Small intestine (tissue), 7 donors: ENCODE measurements around the gene EPHA2. TPM values are rescaled to one million over a fixed set of nuclear protein-coding genes. Genes with fewer than 3 reads are reported as not detected.

Experiments
- DNase-seq, 2 donors: peaks; one replicate each; pipeline versions ENCODE4 v3.0.0 to v3.0.0-alpha.2; 2013
- FAIRE-seq: peaks from 2 replicates; lab custom pipeline; 2012; peaks lifted over from hg19 to GRCh38; lab: Jason Lieb, UNC
- H3K27ac ChIP-seq, 3 donors: one replicate each; pipeline ENCODE4 v1.5.1; 2013; ENCODE audit warnings: low read length in 2 of 3, mild to moderate bottlenecking in 2 of 3, control low read depth in 1 of 3, inconsistent platforms in 1 of 3, low read depth in 1 of 3, moderate library complexity in 1 of 3
- H3K27me3 ChIP-seq, 3 donors: one replicate each; pipeline ENCODE4 v1.6.1; 2013; ENCODE audit warnings: low read length in 3 of 3, inconsistent platforms in 1 of 3; ENCODE audit not compliant: control insufficient read depth in 3 of 3, insufficient read depth in 3 of 3
- H3K36me3 ChIP-seq, 3 donors: one replicate each; pipeline ENCODE4 v1.6.1; 2013; ENCODE audit warnings: low read length in 3 of 3, inconsistent platforms in 1 of 3, low read depth in 1 of 3, mild to moderate bottlenecking in 1 of 3, moderate library complexity in 1 of 3; ENCODE audit not compliant: control insufficient read depth in 3 of 3, insufficient read depth in 2 of 3
- H3K4me1 ChIP-seq, 3 donors: one replicate each; pipeline ENCODE4 v1.6.1; 2013; ENCODE audit warnings: low read length in 2 of 3, inconsistent platforms in 1 of 3, low read depth in 1 of 3, mild to moderate bottlenecking in 1 of 3, moderate library complexity in 1 of 3; ENCODE audit not compliant: control insufficient read depth in 3 of 3, insufficient read depth in 2 of 3
- H3K4me3 ChIP-seq, 3 donors: one replicate each; pipeline ENCODE4 v1.5.1; 2013; ENCODE audit warnings: low read length in 3 of 3, control low read depth in 1 of 3, inconsistent platforms in 1 of 3, low read depth in 1 of 3, mild to moderate bottlenecking in 1 of 3, moderate library complexity in 1 of 3
- H3K9me3 ChIP-seq, 2 donors: one replicate each; pipeline ENCODE4 v1.6.1; 2013; ENCODE audit warnings: low read depth in 1 of 2, low read length in 1 of 2; ENCODE audit not compliant: control insufficient read depth in 2 of 2, insufficient read depth in 1 of 2
- WGBS, 3 donors: extraction: QIAGEN DNeasy Blood & Tissue Kit; methylation state at CpG; one replicate each; pipeline ENCODE4 v1.1.7; 2013; 5-methylcytosine and 5-hydroxymethylcytosine counted together
- polyA plus RNA-seq, 4 donors: library from polyadenylated mRNA; stranded (reverse) in 3 of 4; unstranded in 1 of 4; fragments of 200-250 nt in 3 of 4; fragments of 120-200 nt in 1 of 4; gene quantifications; one replicate each; pipeline versions ENCODE4 v1.2.1 to v1.2.3, GENCODE V29; 2013
- donor health status: healthy with polysubstance abuse.
- donor health status: control.
- donor health status: control.
- donor health status: Bipolar disorder and iron deficiency.
- donor health status: healthy.

Gene EPHA2
- polyA plus RNA-seq, 4 donors: 12.7 to 23.8 (median 19.8) TPM

GRCh38 chr1:16120940-16121410 lies 34.9 kb downstream of the EPHA2 start:
- no peak for FAIRE-seq
- WGBS, 3 donors: 57 to 68% (median 62%) methylated on average over 4 of the region's 4 CpGs
- Histone ChIP-seq H3K4me3 (no peak overlapping the region), H3K9me3 (no peaks in the 10 kb centered on the region), H3K36me3 (peaks cover 0 to 34% (median 0%) of the 10 kb centered on the region in 3 donors), H3K4me1 (no peaks in the 10 kb centered on the region), H3K27me3 (no peaks in the 10 kb centered on the region), H3K27ac (no peak overlapping the region)
- no peak for DNase-seq

- Histone ChIP-seq H3K4me1 (no peaks in the 10 kb centered on the region), H3K27ac (no peak overlapping the region), H3K9me3 (no peaks in the 10 kb centered on the region), H3K36me3 (peaks cover 0 to 29% (median 0%) of the 10 kb centered on the region in 3 donors), H3K27me3 (no peaks in the 10 kb centered on the region), H3K4me3 (no peak overlapping the region)
- DNase-seq (no peak), FAIRE-seq (no peak)
- 82 to 100% (median 86%) methylated on average over 1 of the region's 1 CpG for WGBS, 3 donors
Measured at GRCh38 chr1:16120407-16120806, 35.5 kb downstream of the EPHA2 start.

GRCh38 chr1:16119926-16120325 lies 35.9 kb downstream of the EPHA2 start:
- Histone ChIP-seq H3K27ac (no peak overlapping the region), H3K36me3 (peaks cover 0 to 24% (median 0%) of the 10 kb centered on the region in 3 donors), H3K4me3 (no peak overlapping the region), H3K27me3 (no peaks in the 10 kb centered on the region), H3K4me1 (no peaks in the 10 kb centered on the region), H3K9me3 (no peaks in the 10 kb centered on the region)
- DNase-seq (no peak), FAIRE-seq (no peak)
- 84 to 89% (median 88%) methylated on average over 10 of the region's 10 CpGs for WGBS, 3 donors

- H3K27me3 ChIP-seq: no peaks in the 10 kb centered on the region
- 86 to 92% (median 88%) methylated on average over 6 of the region's 6 CpGs for WGBS, 3 donors
- FAIRE-seq (no peak), DNase-seq (no peak)
- H3K36me3 ChIP-seq: peaks cover 0 to 19% (median 0%) of the 10 kb centered on the region in 3 donors
- H3K4me1 ChIP-seq: no peaks in the 10 kb centered on the region
- H3K27ac ChIP-seq: no peak overlapping the region
- H3K9me3 ChIP-seq: no peaks in the 10 kb centered on the region
- no peak overlapping the region for H3K4me3 ChIP-seq
Measured at GRCh38 chr1:16119504-16119903, 36.4 kb downstream of the EPHA2 start.

- WGBS, 3 donors: 72 to 86% (median 79%) methylated on average over 9 of the region's 9 CpGs
- no peaks in the 10 kb centered on the region for H3K27me3 ChIP-seq
- H3K36me3 ChIP-seq: peaks cover 0 to 12% (median 0%) of the 10 kb centered on the region in 3 donors
- H3K27ac ChIP-seq: no peak overlapping the region
- no peak for DNase-seq
- H3K4me3 ChIP-seq: no peak overlapping the region
- no peak for FAIRE-seq
- H3K4me1 ChIP-seq: no peaks in the 10 kb centered on the region
- H3K9me3 ChIP-seq: no peaks in the 10 kb centered on the region
Measured at GRCh38 chr1:16118706-16119105, 37.2 kb downstream of the EPHA2 start.

GRCh38 chr1:16117936-16118335 lies 37.9 kb downstream of the EPHA2 start:
- peaks cover 0 to 5% (median 0%) of the 10 kb centered on the region in 3 donors for H3K4me1 ChIP-seq
- 53 to 73% (median 60%) methylated on average over 8 of the region's 8 CpGs for WGBS, 3 donors
- FAIRE-seq: no peak

GRCh38 chr1:16117369-16117768 lies 38.5 kb downstream of the EPHA2 start:
- H3K27me3 ChIP-seq: no peaks in the 10 kb centered on the region
- peaks cover 0 to 11% (median 0%) of the 10 kb centered on the region in 3 donors for H3K4me1 ChIP-seq
- 84 to 90% (median 87%) methylated on average over 6 of the region's 6 CpGs for WGBS, 3 donors
- H3K4me3 ChIP-seq: no peak overlapping the region
- no peak for DNase-seq
- H3K27ac ChIP-seq: no peak overlapping the region
- H3K9me3 ChIP-seq: no peaks in the 10 kb centered on the region
- H3K36me3 ChIP-seq: no peaks in the 10 kb centered on the region
- FAIRE-seq: no peak

More at GRCh38 chr1:16117936-16118335, 37.9 kb downstream of the EPHA2 start:
- peaks cover 0 to 5% (median 0%) of the 10 kb centered on the region in 3 donors for H3K36me3 ChIP-seq
- H3K9me3 ChIP-seq: no peaks in the 10 kb centered on the region
- no peak overlapping the region for H3K27ac ChIP-seq
- no peak for DNase-seq
- no peaks in the 10 kb centered on the region for H3K27me3 ChIP-seq
- H3K4me3 ChIP-seq: no peak overlapping the region

- H3K4me1 ChIP-seq: peaks cover 0 to 18% (median 0%) of the 10 kb centered on the region in 3 donors
- no peaks in the 10 kb centered on the region for H3K9me3 ChIP-seq
- no peak overlapping the region for H3K4me3 ChIP-seq
- DNase-seq: no peak
- H3K36me3 ChIP-seq: no peaks in the 10 kb centered on the region
- no peaks in the 10 kb centered on the region for H3K27me3 ChIP-seq
- no peak overlapping the region for H3K27ac ChIP-seq
- FAIRE-seq: no peak
- 83 to 84% (median 83%) methylated on average over 8 of the region's 8 CpGs for WGBS, 3 donors
Measured at GRCh38 chr1:16116625-16117024, 39.2 kb downstream of the EPHA2 start.

- Histone ChIP-seq H3K4me1 (peaks cover 0 to 22% (median 0%) of the 10 kb centered on the region in 3 donors), H3K36me3 (no peaks in the 10 kb centered on the region), H3K4me3 (no peak overlapping the region), H3K27me3 (no peaks in the 10 kb centered on the region), H3K9me3 (no peaks in the 10 kb centered on the region), H3K27ac (no peak overlapping the region)
- WGBS, 3 donors: 80 to 85% (median 80%) methylated on average over 15 to 16 of the region's 16 CpGs
- no peak for DNase-seq
- no peak for FAIRE-seq
Measured at GRCh38 chr1:16116002-16116401, 39.9 kb downstream of the EPHA2 start.
